Testis (tissue), 3 donors: ENCODE data around the gene EDIL3. TPM values are rescaled to one million over a fixed set of nuclear protein-coding genes. Genes with fewer than 3 reads are reported as not detected.

Source experiments
- DNase-seq: peaks from one replicate; pipeline ENCODE4 v3.0.0-alpha.2; 2019
- H3K27ac ChIP-seq, 2 donors: fragments of 200-600 bp; sonication (generic); one replicate each; pipeline ENCODE4 v1.5.1; 2019
- H3K27me3 ChIP-seq: fragments of 200-600 bp; sonication (generic); one replicate; pipeline ENCODE4 v1.5.1; 2019
- H3K36me3 ChIP-seq: fragments of 200-600 bp; sonication (generic); one replicate; pipeline ENCODE4 v1.5.1; 2017; ENCODE audit warnings: low read depth; ENCODE audit errors: missing control alignments
- H3K4me1 ChIP-seq: fragments of 200-600 bp; sonication (generic); one replicate; pipeline ENCODE4 v1.5.1; 2019
- H3K4me3 ChIP-seq, 2 donors: fragments of 200-600 bp; sonication (generic); one replicate each; pipeline ENCODE4 v1.5.1; 2017 to 2019
- H3K9me3 ChIP-seq: fragments of 200-600 bp; sonication (generic); one replicate; pipeline ENCODE4 v1.5.1; 2017
- CTCF ChIP-seq, 3 experiments: fragments of 450-650 bp in 2 of 3; fragments of 200-600 bp in 1 of 3; sonication (generic) in 1 of 3; IDR thresholded peaks; one replicate each; pipeline ENCODE4 v1.5.1; 2016 to 2019; ENCODE audit warnings: antibody characterized with exemption in 3 of 3, mild to moderate bottlenecking in 2 of 3, moderate library complexity in 1 of 3
- POLR2A ChIP-seq: fragments of 450-650 bp; IDR thresholded peaks from one replicate; pipeline ENCODE4 v1.6.1; 2017; ENCODE audit warnings: antibody characterized with exemption, mild to moderate bottlenecking, moderate library complexity
- WGBS, 2 donors: methylation state at CpG; one replicate each; pipeline ENCODE4 v1.1.5; 2018; 5-methylcytosine and 5-hydroxymethylcytosine counted together
- intact Hi-C: fragments of 100-400 bp; cut with DNase I; formaldehyde crosslinking; loops from one replicate; pipeline ENCODE4 v1.15.1; 2023; ENCODE audit warnings: low total_unique reads
- polyA plus RNA-seq: library from polyadenylated mRNA; stranded (reverse); fragments of 350-450 nt; fragmentation: Illumina TruSeq; extraction: RNeasy Lipid Tissue Mini Kit (QIAGEN cat#74804); gene quantifications from one replicate; pipeline ENCODE4 v1.2.3, GENCODE V29; 2014; ENCODE audit warnings: low read depth, low replicate concordance; ENCODE audit not compliant: insufficient read depth
- total RNA-seq, 2 donors: library from RNA; depleted of rRNA; stranded (reverse); fragments of >200 nt; gene quantifications; one replicate each; pipeline ENCODE4 v1.2.3, GENCODE V29; 2016

EDIL3 gene
- total and polyA plus RNA-seq, 3 donors from 2014 or later, result 3.4 to 8.6 (median 3.5) TPM

- H3K4me3 ChIP-seq, result no peak overlapping the region
- no peaks in the 10 kb centered on the region for H3K36me3 ChIP-seq
- no peaks in the 10 kb centered on the region for H3K27me3 ChIP-seq
- H3K4me1 ChIP-seq, result no peaks in the 10 kb centered on the region
- TF ChIP-seq CTCF (IDR thresholded peaks at IDR 0.05) (no peak), POLR2A (no peak)
- intact Hi-C loops, result no loop called here
- no peak for DNase-seq
- WGBS, 2 donors, result 61 to 80% methylated on average over 2 of the region's 2 CpGs
- no peak overlapping the region for H3K27ac ChIP-seq
- no peaks in the 10 kb centered on the region for H3K9me3 ChIP-seq
Measured at GRCh38 chr5:84058561-84058960, 326.1 kb downstream of the EDIL3 start.

DNA sequence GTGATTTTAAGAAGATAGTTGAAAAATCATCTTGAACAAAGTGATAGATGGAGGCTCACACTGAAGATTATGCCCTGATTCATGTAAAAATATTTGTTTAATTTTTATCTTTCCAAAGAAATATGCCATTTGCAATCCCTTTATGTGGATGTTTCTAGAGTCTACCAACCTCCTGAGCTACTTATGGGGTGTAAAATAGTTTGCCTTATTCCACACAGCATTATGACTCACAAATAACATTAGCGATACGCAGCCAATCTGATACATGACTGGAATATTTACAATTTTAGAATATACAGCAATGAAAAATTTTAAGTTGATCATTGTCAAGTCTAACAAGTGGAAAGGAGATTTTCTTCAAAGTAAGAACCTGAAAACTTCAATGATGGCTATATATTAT is 327.5 kb downstream of the EDIL3 start:
- no peaks in the 10 kb centered on the region for H3K4me1 ChIP-seq
- no peak overlapping the region for H3K27ac ChIP-seq
- intact Hi-C loops, result no loop called here
- TF ChIP-seq CTCF (IDR thresholded peaks at IDR 0.05), result no peak
- no peak for TF ChIP-seq POLR2A
- no peak for DNase-seq
- no peak overlapping the region for H3K4me3 ChIP-seq
- H3K36me3 ChIP-seq, result no peaks in the 10 kb centered on the region
- WGBS, 2 donors, result 93 to 97% methylated on average over 2 of the region's 2 CpGs
- H3K9me3 ChIP-seq, result no peaks in the 10 kb centered on the region
- no peaks in the 10 kb centered on the region for H3K27me3 ChIP-seq

GRCh38 chr5:84045964-84046363 is 338.7 kb downstream of the EDIL3 start:
- no peak for TF ChIP-seq POLR2A
- no peak for TF ChIP-seq CTCF (IDR thresholded peaks at IDR 0.05)
- 88 to 94% methylated on average over 3 of the region's 3 CpGs for WGBS, 2 donors

GRCh38 chr5:84036842-84037241 is 347.8 kb downstream of the EDIL3 start:
- TF ChIP-seq CTCF (IDR thresholded peaks at IDR 0.05) (no peak), POLR2A (no peak)
- WGBS, 2 donors, result 91 to 100% methylated on average over 1 of the region's 1 CpG

More at GRCh38 chr5:84045964-84046363, 338.7 kb downstream of the EDIL3 start:
- no peaks in the 10 kb centered on the region for H3K27me3 ChIP-seq
- H3K4me1 ChIP-seq, result no peaks in the 10 kb centered on the region
- intact Hi-C loops, result no loop called here
- H3K36me3 ChIP-seq, result no peaks in the 10 kb centered on the region
- no peak for DNase-seq
- H3K9me3 ChIP-seq, result no peaks in the 10 kb centered on the region
- H3K4me3 ChIP-seq, result no peak overlapping the region
- H3K27ac ChIP-seq, result no peak overlapping the region

GRCh38 chr5:84032324-84032723 is 352.4 kb downstream of the EDIL3 start:
- H3K27me3 ChIP-seq, result no peaks in the 10 kb centered on the region
- no peak for DNase-seq
- no peak overlapping the region for H3K27ac ChIP-seq
- TF ChIP-seq CTCF (IDR thresholded peaks at IDR 0.05) (no peak), POLR2A (no peak)
- H3K9me3 ChIP-seq, result no peaks in the 10 kb centered on the region
- intact Hi-C loops, result no loop called here
- no peaks in the 10 kb centered on the region for H3K36me3 ChIP-seq
- H3K4me3 ChIP-seq, result no peak overlapping the region
- no peaks in the 10 kb centered on the region for H3K4me1 ChIP-seq

More at GRCh38 chr5:84036842-84037241, 347.8 kb downstream of the EDIL3 start:
- Histone ChIP-seq H3K27me3 (no peaks in the 10 kb centered on the region), H3K27ac (no peak overlapping the region), H3K4me1 (no peaks in the 10 kb centered on the region), H3K9me3 (no peaks in the 10 kb centered on the region), H3K36me3 (no peaks in the 10 kb centered on the region), H3K4me3 (no peak overlapping the region)
- intact Hi-C loops, result no loop called here
- no peak for DNase-seq
